NCI-H526 treated with DMSO at 0.1 percent for 48 hours (cell line): ENCODE data around the gene CARD11.
"Not testable (repeated sequence)": the region's sequence is repeated elsewhere in the genome, so short reads cannot be mapped to it uniquely, and the experiment has no call there.

Experiments
- DNase-seq: peaks from one replicate; lab custom pipeline; 2025; lab: John Stamatoyannopoulos, UW

The CARD11 gene

GRCh38 chr7:2962865-2963264, 80.8 kb downstream of the CARD11 start:
- no peak for DNase-seq

- DNase-seq = no peak
Observed at GRCh38 chr7:2959828-2960599, 83.7 kb downstream of the CARD11 start.

- DNase-seq = no peak
Observed at GRCh38 chr7:2959103-2959680, 84.5 kb downstream of the CARD11 start.

GRCh38 chr7:2958416-2959102, 85.1 kb downstream of the CARD11 start:
- no peak for DNase-seq

- DNase-seq = not testable (repeated sequence)
Observed at GRCh38 chr7:2957369-2957727, 86.3 kb downstream of the CARD11 start.

- DNase-seq = no peak
Observed at GRCh38 chr7:2956526-2957368, 86.9 kb downstream of the CARD11 start.

- no peak for DNase-seq
Observed at GRCh38 chr7:2956076-2956475, 87.6 kb downstream of the CARD11 start.

GRCh38 chr7:2955269-2955668, 88.4 kb downstream of the CARD11 start:
- no peak for DNase-seq

GRCh38 chr7:2954433-2954853, 89.2 kb downstream of the CARD11 start:
- no peak for DNase-seq

GRCh38 chr7:2953588-2954407, 89.9 kb downstream of the CARD11 start:
- DNase-seq = no peak

GRCh38 chr7:2953099-2953498, 90.6 kb downstream of the CARD11 start:
- DNase-seq = no peak

- no peak for DNase-seq
Observed at GRCh38 chr7:2952316-2952715, 91.4 kb downstream of the CARD11 start.

- no peak for DNase-seq
Observed at GRCh38 chr7:2950578-2950977, 93.1 kb downstream of the CARD11 start.

GRCh38 chr7:2948749-2949148, 94.9 kb downstream of the CARD11 start:
- DNase-seq = peak; percentile 69

GRCh38 chr7:2947058-2947780, 96.4 kb downstream of the CARD11 start:
- no peak for DNase-seq

- DNase-seq = no peak
Observed at GRCh38 chr7:2945171-2945570, 98.5 kb downstream of the CARD11 start.

GRCh38 chr7:2944739-2945138, 98.9 kb downstream of the CARD11 start:
- no peak for DNase-seq

GRCh38 chr7:2943851-2944601, 99.6 kb downstream of the CARD11 start:
- no peak for DNase-seq

GRCh38 chr7:2941216-2941859, 102.3 kb downstream of the CARD11 start:
- DNase-seq = no peak

- DNase-seq = no peak
Observed at GRCh38 chr7:2940466-2940865, 103.2 kb downstream of the CARD11 start.
